Suprapubic skin (tissue), 3 donors: ENCODE measurements around the gene RNPEPL1.

Source experiments
- POLR2A ChIP-seq, 2 donors: fragments of 450-650 bp; IDR thresholded peaks; one replicate each; pipeline ENCODE4 v1.6.1; 2017; ENCODE audit warnings: antibody characterized with exemption in 2 of 2, mild to moderate bottlenecking in 2 of 2, moderate library complexity in 2 of 2
- TF ChIP-seq, protein P1 (sequence below), 2 donors: fragments of 200-600 bp in 1 of 2; fragments of 450-650 bp in 1 of 2; sonication (generic) in 1 of 2; IDR thresholded peaks; one replicate each; pipeline ENCODE4 v1.5.1; 2016 to 2019; ENCODE audit warnings: antibody characterized with exemption in 2 of 2, mild to moderate bottlenecking in 1 of 2, moderate library complexity in 1 of 2

DNA sequence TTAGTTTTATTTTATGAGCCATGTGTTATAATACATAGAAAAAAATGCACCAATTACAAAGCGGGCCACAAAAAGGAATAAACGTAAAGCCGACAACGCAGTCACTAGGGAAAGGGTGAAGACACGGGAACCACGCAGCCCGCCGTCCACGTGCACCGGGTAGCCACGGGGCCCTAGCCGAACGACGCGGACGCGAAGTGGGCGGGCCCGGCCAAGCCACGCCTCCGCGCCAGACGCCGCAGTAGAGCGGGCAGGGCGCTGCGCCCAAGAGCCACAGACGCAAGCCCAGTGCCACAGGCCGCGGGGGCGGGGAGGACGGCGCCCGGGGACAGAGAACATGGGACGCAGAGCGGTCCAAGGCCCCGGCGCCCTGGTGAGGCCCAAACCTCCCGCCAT is 8.2 kb upstream of the RNPEPL1 start, which contains the start of gene DUSP28:
- TF ChIP-seq, protein P1, sequence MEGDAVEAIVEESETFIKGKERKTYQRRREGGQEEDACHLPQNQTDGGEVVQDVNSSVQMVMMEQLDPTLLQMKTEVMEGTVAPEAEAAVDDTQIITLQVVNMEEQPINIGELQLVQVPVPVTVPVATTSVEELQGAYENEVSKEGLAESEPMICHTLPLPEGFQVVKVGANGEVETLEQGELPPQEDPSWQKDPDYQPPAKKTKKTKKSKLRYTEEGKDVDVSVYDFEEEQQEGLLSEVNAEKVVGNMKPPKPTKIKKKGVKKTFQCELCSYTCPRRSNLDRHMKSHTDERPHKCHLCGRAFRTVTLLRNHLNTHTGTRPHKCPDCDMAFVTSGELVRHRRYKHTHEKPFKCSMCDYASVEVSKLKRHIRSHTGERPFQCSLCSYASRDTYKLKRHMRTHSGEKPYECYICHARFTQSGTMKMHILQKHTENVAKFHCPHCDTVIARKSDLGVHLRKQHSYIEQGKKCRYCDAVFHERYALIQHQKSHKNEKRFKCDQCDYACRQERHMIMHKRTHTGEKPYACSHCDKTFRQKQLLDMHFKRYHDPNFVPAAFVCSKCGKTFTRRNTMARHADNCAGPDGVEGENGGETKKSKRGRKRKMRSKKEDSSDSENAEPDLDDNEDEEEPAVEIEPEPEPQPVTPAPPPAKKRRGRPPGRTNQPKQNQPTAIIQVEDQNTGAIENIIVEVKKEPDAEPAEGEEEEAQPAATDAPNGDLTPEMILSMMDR (IDR thresholded peaks at IDR 0.05), result no peak
- peak; percentile 18 to 64 for TF ChIP-seq POLR2A (IDR thresholded peaks at IDR 0.05)
